ENCODE measurements around the gene CALD1. TPM values are rescaled to one million over a fixed set of nuclear protein-coding genes. Genes with fewer than 3 reads are reported as not detected.

Gene CALD1
- total and polyA plus RNA-seq, 4 donors = 48.0 to 226 (median 95.2) TPM

DNA sequence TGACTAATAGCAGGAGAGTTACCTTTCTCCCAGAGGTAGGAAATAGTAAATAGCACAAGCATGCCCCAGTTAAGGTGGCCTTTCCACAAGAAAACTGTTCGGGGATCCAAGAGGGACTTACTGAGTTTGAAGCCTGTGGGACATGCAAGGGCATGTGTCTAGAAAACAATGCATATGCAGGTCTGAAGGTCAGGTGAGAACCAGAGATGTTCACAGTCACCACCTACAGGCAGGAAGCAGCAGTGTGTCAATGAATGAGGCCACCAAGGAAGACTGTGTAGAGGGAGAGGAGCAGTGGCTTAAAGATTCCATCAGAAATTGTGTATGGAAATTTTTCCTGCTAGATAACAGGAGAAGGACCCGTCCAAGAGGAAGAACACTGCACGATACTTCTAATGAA is 66.0 kb downstream of the CALD1 start:
- WGBS = 84% methylated on average over 3 of the region's 3 CpGs
- H3K9me3 ChIP-seq (ENCODE audit: control insufficient read depth in 4 of 4, low read length in 3 of 4) = no peaks in the 10 kb centered on the region
- no peak for DNase-seq (ENCODE audit: low spot score)
- no peak overlapping the region for H3K4me3 ChIP-seq (ENCODE audit: low read depth in 1 of 3, low read length in 3 of 3)
- no peak overlapping the region for H3K9ac ChIP-seq (ENCODE audit: low read depth in 1 of 2, low read length in 2 of 2)
- H3K27ac ChIP-seq (ENCODE audit: low read depth in 1 of 2, low read length in 2 of 2) = no peak overlapping the region
- peaks cover 0 to 1% (median 0%) of the 10 kb centered on the region in 4 donors for H3K4me1 ChIP-seq (ENCODE audit: control insufficient read depth in 4 of 4, insufficient read depth in 4 of 4, low read length in 3 of 4)
- no peaks in the 10 kb centered on the region for H3K27me3 ChIP-seq (ENCODE audit: control insufficient read depth in 4 of 4, insufficient read depth in 4 of 4, low read length in 3 of 4)
- H3K36me3 ChIP-seq (ENCODE audit: control insufficient read depth in 4 of 4, insufficient read depth in 3 of 4, low read depth in 1 of 4, low read length in 3 of 4) = no peaks in the 10 kb centered on the region
- TF ChIP-seq SP1 (IDR thresholded peaks at IDR 0.05) (no peak), NR2F2 (IDR thresholded peaks at IDR 0.05) (no peak), FOXA1 (IDR thresholded peaks at IDR 0.05) (no peak), RAD21 (IDR thresholded peaks at IDR 0.05) (peak; percentile 54 to 70), TAF1 (conservative IDR thresholded peaks at IDR 0.05) (no peak), FOXA2 (IDR thresholded peaks at IDR 0.05) (no peak), HNF4A (conservative IDR thresholded peaks at IDR 0.05) (peak in 1 of 2 donors; percentile 48), YY1 (IDR thresholded peaks at IDR 0.05) (no peak), RXRA (IDR thresholded peaks at IDR 0.05) (no peak), EGR1 (IDR thresholded peaks at IDR 0.05; ENCODE audit: low read depth in 2 of 2) (no peak), HNF4G (IDR thresholded peaks at IDR 0.05) (peak; percentile 10), GABPA (IDR thresholded peaks at IDR 0.05 in 1 of 2, conservative IDR thresholded peaks at IDR 0.05 in 1 of 2) (no peak), JUND (IDR thresholded peaks at IDR 0.05) (no peak)
- TF ChIP-seq, protein P1, sequence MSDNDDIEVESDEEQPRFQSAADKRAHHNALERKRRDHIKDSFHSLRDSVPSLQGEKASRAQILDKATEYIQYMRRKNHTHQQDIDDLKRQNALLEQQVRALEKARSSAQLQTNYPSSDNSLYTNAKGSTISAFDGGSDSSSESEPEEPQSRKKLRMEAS (IDR thresholded peaks at IDR 0.05) = no peak
- TF ChIP-seq, protein P2, sequence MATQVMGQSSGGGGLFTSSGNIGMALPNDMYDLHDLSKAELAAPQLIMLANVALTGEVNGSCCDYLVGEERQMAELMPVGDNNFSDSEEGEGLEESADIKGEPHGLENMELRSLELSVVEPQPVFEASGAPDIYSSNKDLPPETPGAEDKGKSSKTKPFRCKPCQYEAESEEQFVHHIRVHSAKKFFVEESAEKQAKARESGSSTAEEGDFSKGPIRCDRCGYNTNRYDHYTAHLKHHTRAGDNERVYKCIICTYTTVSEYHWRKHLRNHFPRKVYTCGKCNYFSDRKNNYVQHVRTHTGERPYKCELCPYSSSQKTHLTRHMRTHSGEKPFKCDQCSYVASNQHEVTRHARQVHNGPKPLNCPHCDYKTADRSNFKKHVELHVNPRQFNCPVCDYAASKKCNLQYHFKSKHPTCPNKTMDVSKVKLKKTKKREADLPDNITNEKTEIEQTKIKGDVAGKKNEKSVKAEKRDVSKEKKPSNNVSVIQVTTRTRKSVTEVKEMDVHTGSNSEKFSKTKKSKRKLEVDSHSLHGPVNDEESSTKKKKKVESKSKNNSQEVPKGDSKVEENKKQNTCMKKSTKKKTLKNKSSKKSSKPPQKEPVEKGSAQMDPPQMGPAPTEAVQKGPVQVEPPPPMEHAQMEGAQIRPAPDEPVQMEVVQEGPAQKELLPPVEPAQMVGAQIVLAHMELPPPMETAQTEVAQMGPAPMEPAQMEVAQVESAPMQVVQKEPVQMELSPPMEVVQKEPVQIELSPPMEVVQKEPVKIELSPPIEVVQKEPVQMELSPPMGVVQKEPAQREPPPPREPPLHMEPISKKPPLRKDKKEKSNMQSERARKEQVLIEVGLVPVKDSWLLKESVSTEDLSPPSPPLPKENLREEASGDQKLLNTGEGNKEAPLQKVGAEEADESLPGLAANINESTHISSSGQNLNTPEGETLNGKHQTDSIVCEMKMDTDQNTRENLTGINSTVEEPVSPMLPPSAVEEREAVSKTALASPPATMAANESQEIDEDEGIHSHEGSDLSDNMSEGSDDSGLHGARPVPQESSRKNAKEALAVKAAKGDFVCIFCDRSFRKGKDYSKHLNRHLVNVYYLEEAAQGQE (IDR thresholded peaks at IDR 0.05) = no peak
- TF ChIP-seq, protein P3, sequence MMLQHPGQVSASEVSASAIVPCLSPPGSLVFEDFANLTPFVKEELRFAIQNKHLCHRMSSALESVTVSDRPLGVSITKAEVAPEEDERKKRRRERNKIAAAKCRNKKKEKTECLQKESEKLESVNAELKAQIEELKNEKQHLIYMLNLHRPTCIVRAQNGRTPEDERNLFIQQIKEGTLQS (IDR thresholded peaks at IDR 0.05) = no peak
- TF ChIP-seq, protein P4, sequence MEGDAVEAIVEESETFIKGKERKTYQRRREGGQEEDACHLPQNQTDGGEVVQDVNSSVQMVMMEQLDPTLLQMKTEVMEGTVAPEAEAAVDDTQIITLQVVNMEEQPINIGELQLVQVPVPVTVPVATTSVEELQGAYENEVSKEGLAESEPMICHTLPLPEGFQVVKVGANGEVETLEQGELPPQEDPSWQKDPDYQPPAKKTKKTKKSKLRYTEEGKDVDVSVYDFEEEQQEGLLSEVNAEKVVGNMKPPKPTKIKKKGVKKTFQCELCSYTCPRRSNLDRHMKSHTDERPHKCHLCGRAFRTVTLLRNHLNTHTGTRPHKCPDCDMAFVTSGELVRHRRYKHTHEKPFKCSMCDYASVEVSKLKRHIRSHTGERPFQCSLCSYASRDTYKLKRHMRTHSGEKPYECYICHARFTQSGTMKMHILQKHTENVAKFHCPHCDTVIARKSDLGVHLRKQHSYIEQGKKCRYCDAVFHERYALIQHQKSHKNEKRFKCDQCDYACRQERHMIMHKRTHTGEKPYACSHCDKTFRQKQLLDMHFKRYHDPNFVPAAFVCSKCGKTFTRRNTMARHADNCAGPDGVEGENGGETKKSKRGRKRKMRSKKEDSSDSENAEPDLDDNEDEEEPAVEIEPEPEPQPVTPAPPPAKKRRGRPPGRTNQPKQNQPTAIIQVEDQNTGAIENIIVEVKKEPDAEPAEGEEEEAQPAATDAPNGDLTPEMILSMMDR (IDR thresholded peaks at IDR 0.05; ENCODE audit: low read depth, low read length, missing input control) = peak; percentile 29
- TF ChIP-seq, protein P5, sequence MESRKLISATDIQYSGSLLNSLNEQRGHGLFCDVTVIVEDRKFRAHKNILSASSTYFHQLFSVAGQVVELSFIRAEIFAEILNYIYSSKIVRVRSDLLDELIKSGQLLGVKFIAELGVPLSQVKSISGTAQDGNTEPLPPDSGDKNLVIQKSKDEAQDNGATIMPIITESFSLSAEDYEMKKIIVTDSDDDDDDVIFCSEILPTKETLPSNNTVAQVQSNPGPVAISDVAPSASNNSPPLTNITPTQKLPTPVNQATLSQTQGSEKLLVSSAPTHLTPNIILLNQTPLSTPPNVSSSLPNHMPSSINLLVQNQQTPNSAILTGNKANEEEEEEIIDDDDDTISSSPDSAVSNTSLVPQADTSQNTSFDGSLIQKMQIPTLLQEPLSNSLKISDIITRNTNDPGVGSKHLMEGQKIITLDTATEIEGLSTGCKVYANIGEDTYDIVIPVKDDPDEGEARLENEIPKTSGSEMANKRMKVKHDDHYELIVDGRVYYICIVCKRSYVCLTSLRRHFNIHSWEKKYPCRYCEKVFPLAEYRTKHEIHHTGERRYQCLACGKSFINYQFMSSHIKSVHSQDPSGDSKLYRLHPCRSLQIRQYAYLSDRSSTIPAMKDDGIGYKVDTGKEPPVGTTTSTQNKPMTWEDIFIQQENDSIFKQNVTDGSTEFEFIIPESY (IDR thresholded peaks at IDR 0.05) = no peak
